Measurements from ENCODE around the gene CBX6. TPM values are rescaled to one million over a fixed set of nuclear protein-coding genes. Genes with fewer than 3 reads are reported as not detected.

Gene CBX6
- total and polyA plus RNA-seq, 2 of the 8 experiments (the other 6 are each of a cell fraction or from before 2014, with no cell fraction given): 10.6 to 27.5 TPM

DNA sequence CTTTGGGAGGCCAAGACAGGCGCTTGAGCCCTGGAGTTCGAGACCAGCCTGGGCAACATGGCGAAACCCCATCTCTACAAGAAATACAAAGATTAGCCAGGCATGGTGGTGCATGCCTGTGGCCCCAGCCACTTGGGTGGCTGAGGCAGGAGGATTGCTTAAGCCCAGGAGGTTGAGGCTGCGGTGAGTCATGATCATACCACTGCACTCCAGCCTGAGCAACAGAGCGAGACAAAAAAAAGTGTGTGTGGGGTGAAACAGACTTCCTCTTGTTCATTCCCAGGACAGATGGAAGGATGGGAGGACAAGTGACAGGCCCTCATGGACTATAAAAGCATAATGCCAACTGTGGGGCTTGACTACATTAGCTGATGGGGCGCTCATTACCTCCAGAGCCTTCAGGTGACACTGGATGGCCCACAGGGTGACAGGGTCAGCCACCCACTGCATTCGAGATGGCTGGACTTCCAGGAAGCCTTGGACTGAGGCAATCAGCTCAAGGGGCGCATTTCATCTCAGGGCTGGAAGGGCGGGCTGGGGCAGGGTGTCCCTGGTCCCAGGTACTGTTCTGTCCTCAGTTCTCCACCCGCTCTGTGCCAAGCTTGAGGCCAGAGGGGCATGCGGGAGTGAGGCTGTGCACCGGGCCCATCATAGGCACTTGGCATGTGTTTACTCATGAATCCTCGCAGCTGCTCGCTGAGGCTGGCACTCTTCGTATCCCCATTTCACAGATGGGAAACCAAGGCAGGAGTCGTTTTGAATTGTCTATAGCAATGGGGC, 40.7 kb downstream of the CBX6 start:
- H4K91ac ChIP-seq (replicated peaks; ENCODE audit: insufficient read length, low read length): no peak overlapping the region
- no peak overlapping the region for H3K23ac ChIP-seq (ENCODE audit: insufficient read length)
- POLR2A ChIA-PET (ENCODE audit: partially characterized antibody): no interaction called here
- DNase-seq (ENCODE audit: low read depth in 1 of 2, low spot score in 2 of 2) (no peak), FAIRE-seq (no peak)
- H3K56ac ChIP-seq (replicated peaks; ENCODE audit: insufficient read length, low read depth, low read length): no peak overlapping the region
- TF ChIP-seq HDAC2 (IDR thresholded peaks at IDR 0.05; ENCODE audit: borderline replicate concordance in 1 of 2, low read depth in 2 of 2, low read length in 2 of 2) (no peak), POU5F1 (IDR thresholded peaks at IDR 0.05; ENCODE audit: low read depth, low read length) (no peak), CHD2 (IDR thresholded peaks at IDR 0.05; ENCODE audit: low read length) (no peak), CBX5 (IDR thresholded peaks at IDR 0.05; ENCODE audit: low read depth, low read length) (no peak)
- TF ChIP-seq, protein P1, sequence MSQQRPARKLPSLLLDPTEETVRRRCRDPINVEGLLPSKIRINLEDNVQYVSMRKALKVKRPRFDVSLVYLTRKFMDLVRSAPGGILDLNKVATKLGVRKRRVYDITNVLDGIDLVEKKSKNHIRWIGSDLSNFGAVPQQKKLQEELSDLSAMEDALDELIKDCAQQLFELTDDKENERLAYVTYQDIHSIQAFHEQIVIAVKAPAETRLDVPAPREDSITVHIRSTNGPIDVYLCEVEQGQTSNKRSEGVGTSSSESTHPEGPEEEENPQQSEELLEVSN (IDR thresholded peaks at IDR 0.05): no peak
- TF ChIP-seq, protein P2, sequence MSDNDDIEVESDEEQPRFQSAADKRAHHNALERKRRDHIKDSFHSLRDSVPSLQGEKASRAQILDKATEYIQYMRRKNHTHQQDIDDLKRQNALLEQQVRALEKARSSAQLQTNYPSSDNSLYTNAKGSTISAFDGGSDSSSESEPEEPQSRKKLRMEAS (IDR thresholded peaks at IDR 0.05): no peak
- no peaks in the 10 kb centered on the region for H3K79me2 ChIP-seq (ENCODE audit: control insufficient read depth in 1 of 2, insufficient read depth in 2 of 2, low read length in 2 of 2)
- no peak overlapping the region; the same call in 1 of the 2 replicates for H2BK5ac ChIP-seq (ENCODE audit: low read depth, low read length)
- no peaks in the 10 kb centered on the region for H3K9me3 ChIP-seq (ENCODE audit: insufficient read depth in 2 of 2, low read depth in 1 of 2, low read length in 1 of 2)
- no peak overlapping the region for H3K4ac ChIP-seq (replicated peaks; ENCODE audit: insufficient read length, low read depth, low read length)
- no peak overlapping the region for H3K14ac ChIP-seq (ENCODE audit: insufficient read length)
- CTCF ChIA-PET (ENCODE audit: partially characterized antibody): interaction anchor here (0.7 kb wide), 1 partner anchor 62 kb away, joined by 3 read pairs; no protein-coding TSS in a partner anchor
- no peak overlapping the region for H2BK15ac ChIP-seq (ENCODE audit: low read length)
- H2BK120ac ChIP-seq (replicated peaks; ENCODE audit: low read depth, low read length): no peak overlapping the region
- H4K5ac ChIP-seq (ENCODE audit: insufficient read length, low read depth, low read length): no peak overlapping the region
- H3K18ac ChIP-seq (ENCODE audit: extremely low read depth, low read length): no peak overlapping the region
- no peak overlapping the region for H3K4me2 ChIP-seq (ENCODE audit: insufficient read depth in 1 of 2, low read depth in 2 of 2, low read length in 2 of 2)
- no peak overlapping the region for H2BK20ac ChIP-seq (ENCODE audit: low read length)
- H3K9ac ChIP-seq (replicated peaks in 1 of 4; ENCODE audit: extremely low read depth in 1 of 4, low read depth in 3 of 4, low read length in 3 of 4): no peak overlapping the region
- H2AFZ ChIP-seq (ENCODE audit: low read length): no peak overlapping the region
- H2BK12ac ChIP-seq (ENCODE audit: low read depth, low read length): no peak overlapping the region
- H4K8ac ChIP-seq (ENCODE audit: extremely low read depth, insufficient read depth, low read length): no peak overlapping the region; the same call in 1 of the 2 replicates
- H3K27ac ChIP-seq (ENCODE audit: low read depth, low read length): no peak overlapping the region
- H3K4me1 ChIP-seq (replicated peaks in 1 of 4; ENCODE audit: control insufficient read depth in 3 of 4, insufficient read depth in 4 of 4, low read length in 3 of 4): peaks cover 0 to 11% (median 5%) of the 10 kb centered on the region in 4 experiments; a peak in 5 of 7 replicates
- no peaks in the 10 kb centered on the region for H3K27me3 ChIP-seq (replicated peaks in 1 of 4; ENCODE audit: control insufficient read depth in 3 of 4, extremely low read depth in 1 of 4, insufficient read depth in 3 of 4, low read length in 3 of 4)
- H3K4me3 ChIP-seq (ENCODE audit: extremely low read depth in 1 of 4, insufficient read depth in 2 of 4, low read depth in 3 of 4, low read length in 4 of 4): no peak overlapping the region
- peaks cover 1% of the 10 kb centered on the region; the same call in 1 of the 2 replicates for H3K23me2 ChIP-seq (ENCODE audit: low read depth, low read length)
- H3K36me3 ChIP-seq (ENCODE audit: control insufficient read depth in 2 of 4, insufficient read depth in 4 of 4, low read length in 3 of 4): no peaks in the 10 kb centered on the region
- WGBS, 2 experiments (ENCODE audit: extremely low coverage in 1 of 2, insufficient coverage in 1 of 2, insufficient read length in 1 of 2, insufficient replicate concordance in 2 of 2, low coverage in 1 of 2, low lambda C conversion rate in 2 of 2, missing lambda C conversion rate in 1 of 2): 93% methylated on average over 16 of the region's 16 CpGs; no CpG with 5 or more reads in 1 of the 2 experiments
- H4K20me1 ChIP-seq (replicated peaks in 1 of 2; ENCODE audit: control insufficient read depth in 1 of 2, insufficient read depth in 2 of 2, low read length in 2 of 2): peaks cover 0 to 3% of the 10 kb centered on the region in 2 experiments
- H3K79me1 ChIP-seq (ENCODE audit: low read depth, low read length): no peaks in the 10 kb centered on the region
- H2AK5ac ChIP-seq (ENCODE audit: low read depth, low read length): no peak overlapping the region
